Melanocyte of skin (primary cell): ENCODE data around the gene EFCAB10. TPM values are rescaled to one million over a fixed set of nuclear protein-coding genes. Genes with fewer than 3 reads are reported as not detected.

Source experiments
- total RNA-seq, 2 donors: library from RNA; depleted of rRNA; stranded (reverse); fragments of >200 nt; gene quantifications; 2 replicates each; pipeline ENCODE4 v1.2.3, GENCODE V29; 2012

EFCAB10 gene, protein sequence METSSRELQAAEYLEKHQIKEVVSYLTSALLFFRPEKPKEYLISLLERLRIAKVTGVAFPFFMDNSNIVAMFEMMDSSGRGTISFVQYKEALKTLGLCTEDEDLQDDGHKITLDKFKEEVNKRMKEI
- total RNA-seq: not detected

DNA sequence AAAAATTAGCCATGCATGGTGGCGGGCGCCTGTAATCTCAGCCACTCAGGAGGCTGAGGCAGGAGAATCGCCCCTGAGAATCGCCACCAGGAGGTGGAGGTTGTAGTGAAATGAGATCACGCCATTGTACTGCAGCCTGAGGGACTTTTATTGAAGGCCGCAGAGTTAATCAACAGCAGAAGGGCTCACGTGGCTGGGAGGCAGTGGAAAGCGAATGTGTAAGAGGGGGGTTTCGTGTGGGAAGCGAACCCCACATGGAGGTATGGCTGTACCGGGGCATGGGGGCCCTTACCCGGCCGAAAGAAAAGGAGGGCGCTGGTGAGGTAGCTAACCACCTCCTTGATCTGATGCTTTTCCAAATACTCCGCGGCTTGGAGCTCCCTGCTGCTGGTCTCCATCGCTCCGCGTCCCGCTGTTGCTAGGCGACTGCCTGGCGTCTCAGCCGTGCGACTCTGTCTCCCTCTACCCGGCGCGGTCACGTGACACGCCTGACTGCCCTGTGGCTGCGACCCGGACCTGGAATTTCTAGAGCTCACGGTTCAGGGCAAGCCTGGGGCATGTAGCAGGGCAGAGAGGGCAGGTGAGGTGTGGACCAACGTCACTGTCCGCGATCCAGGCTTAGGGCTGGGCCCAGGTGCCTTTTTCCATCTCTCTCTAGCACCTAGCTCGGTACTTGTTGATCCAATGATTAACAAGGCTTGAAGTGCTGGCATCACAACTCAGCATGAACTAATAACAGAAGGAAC lies at the start of gene EFCAB10:
TSS of gene EFCAB10 (minus strand) at position 428 of the 746 bp plus-strand sequence. CDS start at position 398, 30 bp downstream.

DNA sequence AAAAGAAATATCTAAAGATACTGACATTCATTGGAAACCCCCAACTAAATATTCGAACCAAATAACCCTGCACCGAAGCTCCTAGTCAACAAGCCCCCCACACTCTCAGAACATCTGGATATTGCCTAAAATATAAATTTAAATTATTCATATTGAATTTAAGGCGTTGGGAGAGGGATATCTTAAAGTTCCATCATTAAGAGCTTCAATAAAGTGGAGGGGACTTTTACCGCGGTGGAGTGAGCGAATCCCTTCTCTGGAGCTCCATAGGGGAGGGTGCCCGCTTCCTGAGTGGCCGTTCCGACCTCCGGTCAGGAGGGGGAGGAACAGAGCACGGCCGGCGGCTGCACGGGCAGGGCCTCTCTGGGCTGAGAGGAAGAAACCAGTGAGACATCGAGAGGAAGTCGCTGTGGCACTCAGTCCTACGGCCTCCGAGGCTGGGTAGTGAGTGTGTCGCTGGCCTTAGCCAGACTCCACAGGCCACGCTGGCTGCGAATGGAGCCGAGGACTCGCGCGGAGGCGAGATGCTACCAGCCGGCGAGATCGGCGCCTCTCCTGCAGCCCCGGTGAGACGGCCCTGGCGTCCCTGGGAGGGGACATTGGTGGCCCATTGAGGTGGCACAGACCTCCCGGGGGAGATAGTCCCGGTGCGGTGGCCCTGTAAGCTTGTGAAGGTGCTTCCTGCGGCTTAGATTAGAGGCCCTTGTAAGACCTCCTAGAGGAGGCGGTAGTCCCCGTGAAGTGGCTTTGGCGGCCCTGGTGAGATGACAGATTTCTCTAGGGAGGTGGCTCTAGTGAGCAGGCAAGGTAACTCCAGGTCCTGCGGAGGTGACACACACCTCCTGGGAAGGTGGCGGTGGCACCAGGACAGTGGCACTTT lies 49.3 kb downstream of the EFCAB10 start, which contains the start of gene RINT1:
TSS of gene RINT1 (plus strand) at position 410 of the 880 bp plus-strand sequence. CDS start at position 525, 115 bp downstream.

DNA sequence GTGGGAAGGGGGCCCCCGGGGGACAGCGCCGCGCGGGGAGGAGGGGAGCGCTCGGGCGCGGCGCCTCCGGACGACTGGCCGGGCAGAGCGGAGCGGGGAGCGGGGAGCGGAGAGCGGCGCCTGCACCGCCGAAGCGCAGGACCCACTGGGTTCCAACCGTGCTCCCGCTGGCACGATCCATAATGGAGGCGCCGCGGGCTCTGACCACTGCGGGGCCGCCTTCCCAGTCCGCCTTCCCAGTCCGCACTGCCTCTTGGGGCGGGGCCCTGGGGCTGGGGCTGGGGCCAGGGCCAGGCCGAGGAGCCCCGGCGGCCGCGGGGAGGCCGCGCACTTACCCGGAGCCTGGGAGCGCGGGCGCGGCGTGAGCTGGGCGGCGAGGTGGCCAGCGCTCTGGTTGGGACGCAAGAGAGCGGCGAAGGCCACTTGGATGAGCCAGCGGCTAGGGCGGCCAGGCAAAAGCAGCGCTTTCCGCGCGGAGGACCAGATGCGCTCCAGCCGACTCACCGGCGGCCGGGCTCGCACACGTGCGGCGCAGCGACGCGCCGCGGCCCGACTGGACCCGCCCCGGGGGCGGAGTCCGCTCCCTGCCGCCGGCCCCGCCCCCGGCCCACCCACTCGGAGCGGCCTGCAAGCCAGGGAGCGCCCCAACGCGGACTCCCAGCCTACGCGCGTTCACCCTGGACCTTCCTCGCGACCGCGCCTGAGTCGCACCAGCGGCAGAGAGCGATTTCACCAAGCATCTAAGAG lies 59.4 kb downstream of the EFCAB10 start, which contains the start of gene PUS7:
TSS of gene PUS7 (minus strand) at position 555 of the 747 bp plus-strand sequence. CDS start 13,759 bp downstream, outside the sequence.

Other genes starting within 250 kb of the EFCAB10 start
- 10 to 100 TPM; 53.3 to 55.1 TPM for gene SRPK2, start 192.6 kb downstream of the EFCAB10 start, total RNA-seq
- gene PUS7, start 59.2 kb downstream of the EFCAB10 start, total RNA-seq: 10 to 100 TPM; 12.4 to 26.6 TPM
- gene RINT1, start 49.3 kb downstream of the EFCAB10 start, total RNA-seq: 10 to 100 TPM; 10.3 to 14.3 TPM